M059J (cell line): Measurements from ENCODE around the gene CNTNAP2. TPM values are rescaled to one million over a fixed set of nuclear protein-coding genes. Genes with fewer than 3 reads are reported as not detected.
"Not testable (repeated sequence)": the region's sequence is repeated elsewhere in the genome, so short reads cannot be mapped to it uniquely, and the experiment has no call there.

ENCODE experiments used
- DNase-seq: peaks from one replicate; pipeline ENCODE4 v3.0.0-alpha.2; 2012; ENCODE audit warnings: low read depth
- total RNA-seq: library from RNA; depleted of rRNA; stranded (reverse); fragments of >200 nt; shearing (Covaris generic); gene quantifications from 2 replicates; pipeline ENCODE4 v1.2.3, GENCODE V29; 2014

CNTNAP2 gene
- total RNA-seq, 1 experiment from 2014 or later, result not detected

DNA sequence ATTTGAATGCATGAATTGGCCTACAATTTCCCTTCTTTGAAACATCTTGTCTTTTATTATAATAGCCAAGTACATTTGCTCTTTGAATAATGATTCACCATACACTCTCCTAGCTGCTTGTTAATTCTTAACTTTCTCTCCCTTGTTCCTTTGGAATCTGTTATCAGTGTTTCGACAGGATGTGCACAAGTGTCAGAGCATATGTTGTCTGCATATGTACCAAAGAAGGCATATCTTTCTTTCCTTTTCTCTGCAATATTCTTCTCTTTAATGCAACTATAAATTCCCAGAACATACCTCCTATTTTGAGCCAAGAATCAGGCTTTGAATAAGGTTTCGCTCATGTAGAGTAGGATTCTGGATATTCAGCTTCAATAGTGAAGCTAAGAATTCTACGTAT is 1625.7 kb downstream of the CNTNAP2 start:
- no peak for DNase-seq

DNA sequence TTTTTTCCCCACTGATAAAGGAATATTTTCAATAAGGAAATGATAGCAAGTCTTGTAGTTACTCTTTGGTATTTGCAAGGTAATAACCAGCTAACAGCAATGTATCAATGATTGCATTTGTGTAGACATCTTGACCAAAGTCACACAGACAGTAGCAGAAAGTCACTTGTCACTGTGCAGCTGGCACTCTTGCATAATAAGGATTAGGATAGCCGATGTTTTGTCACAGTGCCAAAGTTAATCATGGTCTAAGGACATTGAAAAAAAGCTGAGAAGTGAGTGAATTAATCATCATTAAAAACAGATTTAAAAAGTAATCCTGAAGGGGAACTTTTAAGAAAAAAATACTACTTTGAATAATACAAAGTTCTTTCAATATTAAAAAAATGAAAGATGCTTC is 1639.7 kb downstream of the CNTNAP2 start:
- DNase-seq, result no peak

DNA sequence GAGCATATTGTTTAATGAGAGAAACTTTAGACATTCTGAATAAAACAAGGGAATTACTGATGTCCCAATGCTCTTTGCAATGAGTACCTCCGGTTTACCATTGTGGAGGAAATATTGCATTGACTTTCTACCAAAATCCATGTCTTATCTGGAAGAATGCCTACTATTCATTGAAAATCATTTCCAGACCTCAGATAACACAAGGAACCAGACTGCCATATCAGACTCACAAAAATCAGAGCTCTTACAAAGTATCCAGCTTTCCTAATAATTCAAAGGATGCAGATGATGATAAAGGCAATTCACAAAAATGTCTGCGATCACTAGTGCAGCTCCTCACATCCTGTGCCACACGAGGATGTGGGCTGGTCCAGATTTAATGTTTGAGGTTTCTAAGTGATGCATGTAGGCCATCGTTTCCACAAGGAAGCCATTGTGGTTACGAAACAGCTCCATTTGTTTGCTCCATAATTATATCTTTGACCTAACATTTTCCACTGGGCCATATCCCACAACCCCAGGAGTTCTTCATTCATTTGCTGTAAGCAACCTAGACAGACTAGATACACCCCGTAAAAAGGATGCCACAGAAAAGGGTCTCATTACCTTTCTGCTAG is 1642.8 kb downstream of the CNTNAP2 start:
- DNase-seq, result no peak

DNA sequence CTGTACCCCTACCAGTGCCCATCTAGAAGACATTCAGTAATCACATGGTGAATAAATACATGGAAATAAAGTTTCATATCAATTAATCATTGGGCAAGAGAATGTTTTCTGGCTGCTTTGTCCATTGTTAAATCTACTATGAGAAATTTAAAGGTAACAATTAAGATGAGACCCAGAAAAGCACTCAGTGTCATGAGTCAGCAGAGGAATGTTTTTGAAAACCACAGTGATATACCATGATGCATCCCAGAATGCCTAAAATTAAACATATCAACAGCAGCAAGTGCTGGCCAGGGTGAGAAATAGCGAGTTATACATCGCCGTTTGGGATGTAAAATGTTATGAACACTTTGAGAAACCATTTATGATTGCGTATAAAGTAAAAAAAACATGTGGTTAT is 1648.7 kb downstream of the CNTNAP2 start:
- DNase-seq, result no peak

DNA sequence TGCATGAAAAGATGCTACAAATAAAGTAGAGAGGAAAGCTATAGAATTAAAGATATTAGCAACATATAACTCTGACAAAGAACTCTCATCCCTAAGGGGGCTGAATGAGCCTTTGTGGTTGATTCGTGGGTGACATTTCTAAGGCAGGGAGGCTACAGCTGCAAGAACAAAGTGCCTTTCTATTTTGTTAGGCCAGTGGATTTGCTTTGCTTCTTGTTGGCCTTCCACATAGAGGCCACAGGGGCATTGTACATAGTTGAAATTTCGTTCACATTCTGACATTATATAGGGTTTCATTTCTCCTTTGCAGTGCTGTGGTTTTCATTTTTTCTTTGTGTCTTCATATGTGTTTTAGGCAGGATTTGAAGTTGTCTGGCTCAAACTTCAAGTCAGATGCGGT is 1654.7 kb downstream of the CNTNAP2 start:
- no peak for DNase-seq

DNA sequence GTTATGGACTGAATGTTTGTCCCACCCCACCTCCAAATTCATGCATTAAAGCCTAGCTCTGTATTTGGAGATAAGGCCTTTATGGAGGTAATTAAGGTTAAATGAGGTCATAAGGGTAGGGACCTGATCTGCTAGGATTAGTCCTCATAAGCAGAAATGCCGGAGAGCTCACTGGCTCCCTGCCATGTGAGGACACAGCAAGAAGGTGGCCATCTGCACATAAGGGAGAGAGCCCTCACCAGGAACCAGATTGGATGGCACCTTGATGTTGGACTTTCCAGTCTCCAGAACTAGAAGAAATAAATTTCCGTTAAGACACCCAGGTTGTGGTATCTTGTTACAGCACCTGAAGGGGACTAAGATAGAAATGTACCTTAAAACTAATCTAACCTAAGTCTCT is 1657.9 kb downstream of the CNTNAP2 start:
- DNase-seq, result no peak

DNA sequence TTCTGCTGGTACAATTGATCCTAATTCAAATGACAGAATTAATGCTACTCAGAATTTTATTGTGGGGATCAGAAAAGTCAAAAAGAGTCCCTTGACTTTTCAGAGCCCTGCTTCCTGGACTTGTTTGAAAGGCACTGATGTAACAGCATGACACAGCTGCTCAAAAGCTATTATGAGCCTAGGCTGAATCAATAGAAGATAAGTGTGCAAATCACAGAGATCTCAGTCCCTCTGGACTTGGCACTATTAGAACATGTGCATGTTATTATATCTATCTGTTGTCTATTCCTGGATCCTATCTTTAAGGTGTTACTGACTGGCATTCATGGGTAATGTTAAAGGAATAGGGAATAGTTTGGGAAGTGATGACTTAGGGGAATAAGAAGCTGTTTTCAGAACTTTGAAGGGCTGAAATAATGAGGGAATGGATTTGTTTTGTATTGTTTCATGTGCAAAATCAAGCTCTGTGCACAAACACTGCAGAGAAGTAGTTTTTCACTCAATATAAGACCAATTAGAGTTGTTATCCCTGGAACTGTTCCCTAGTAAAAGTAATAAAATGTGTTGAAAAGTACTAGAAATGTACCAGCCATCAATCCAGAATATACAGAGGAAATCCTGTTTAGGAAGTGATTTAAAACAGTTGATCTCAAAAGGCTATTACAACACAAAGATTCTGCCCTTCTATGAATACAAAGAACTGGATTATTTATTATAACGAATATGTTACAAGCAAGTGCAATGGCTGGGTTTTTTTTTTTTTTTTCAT is 1659.1 kb downstream of the CNTNAP2 start:
- no peak for DNase-seq

DNA sequence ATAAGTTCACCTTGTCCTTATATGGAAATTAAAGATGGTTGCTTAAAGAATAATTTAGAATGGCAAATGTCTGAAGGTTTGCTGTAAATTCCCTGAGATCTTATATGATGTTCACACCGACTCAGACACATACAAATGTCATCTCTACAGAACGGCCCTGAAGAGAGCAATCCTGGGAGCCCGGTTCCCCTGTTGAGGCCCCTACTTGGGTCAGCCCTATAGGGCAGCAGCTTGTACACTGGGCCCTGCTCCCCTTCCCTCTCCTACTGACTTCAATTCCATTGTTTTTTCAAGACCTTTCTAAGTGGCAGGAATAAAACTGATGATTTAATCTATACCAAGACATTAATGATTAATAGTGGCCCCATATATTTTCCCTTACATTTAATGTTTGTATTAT is 1660.7 kb downstream of the CNTNAP2 start:
- DNase-seq, result no peak

DNA sequence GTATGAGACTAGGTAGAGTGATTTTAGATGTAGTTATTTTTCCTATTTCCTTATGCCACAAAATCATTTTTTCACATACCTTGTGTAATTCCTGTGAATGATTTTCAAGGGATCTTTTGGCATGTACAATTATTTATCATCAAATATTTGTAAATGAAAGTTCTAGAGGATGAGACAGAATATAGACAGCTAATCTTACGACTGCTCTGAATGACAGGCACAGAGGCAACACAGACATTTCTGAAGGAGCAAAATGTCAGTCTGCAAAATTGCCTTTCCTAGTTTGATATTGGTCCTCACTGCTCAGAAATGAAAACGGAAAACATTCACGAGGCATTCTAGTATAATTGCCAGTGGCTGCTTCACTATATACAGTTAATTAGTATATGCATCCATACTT is 1663.3 kb downstream of the CNTNAP2 start:
- no peak for DNase-seq

DNA sequence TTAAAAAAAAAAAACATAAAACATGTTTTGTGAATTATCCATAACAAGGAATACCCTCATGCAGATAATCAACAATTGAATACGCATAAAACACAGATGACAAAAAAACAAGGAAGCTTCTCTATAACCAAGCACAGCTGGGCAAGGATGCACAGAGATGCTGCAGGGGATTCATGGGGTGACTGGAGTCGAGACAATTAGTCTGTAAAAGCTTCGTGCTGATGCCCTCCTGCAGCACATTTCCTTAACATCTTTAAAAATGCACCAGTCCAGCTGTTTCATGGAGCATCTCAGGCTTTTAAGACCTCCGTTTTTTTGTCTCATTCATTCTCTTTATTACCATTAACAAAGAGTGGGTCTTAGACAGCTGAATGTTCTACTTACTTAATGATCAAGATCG is 1680.0 kb downstream of the CNTNAP2 start:
- no peak for DNase-seq

DNA sequence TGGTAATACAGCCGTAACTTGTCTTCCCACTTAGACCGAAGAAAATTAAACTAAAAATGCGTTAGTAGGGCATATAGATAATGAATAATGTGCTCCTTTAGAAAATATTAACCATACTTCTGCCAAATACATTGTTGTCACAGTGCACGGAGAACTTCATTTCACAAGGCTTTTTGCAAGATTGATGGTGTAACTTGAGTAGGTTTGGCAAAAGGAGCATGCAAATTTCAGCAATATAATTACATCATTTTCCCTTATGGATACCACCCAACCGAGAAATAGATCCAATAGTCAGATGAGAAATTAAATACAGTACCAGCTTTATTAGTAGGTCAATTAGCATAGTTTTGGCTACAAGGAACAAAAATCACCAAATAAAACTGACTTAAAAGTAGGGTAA is 1681.4 kb downstream of the CNTNAP2 start:
- no peak for DNase-seq

DNA sequence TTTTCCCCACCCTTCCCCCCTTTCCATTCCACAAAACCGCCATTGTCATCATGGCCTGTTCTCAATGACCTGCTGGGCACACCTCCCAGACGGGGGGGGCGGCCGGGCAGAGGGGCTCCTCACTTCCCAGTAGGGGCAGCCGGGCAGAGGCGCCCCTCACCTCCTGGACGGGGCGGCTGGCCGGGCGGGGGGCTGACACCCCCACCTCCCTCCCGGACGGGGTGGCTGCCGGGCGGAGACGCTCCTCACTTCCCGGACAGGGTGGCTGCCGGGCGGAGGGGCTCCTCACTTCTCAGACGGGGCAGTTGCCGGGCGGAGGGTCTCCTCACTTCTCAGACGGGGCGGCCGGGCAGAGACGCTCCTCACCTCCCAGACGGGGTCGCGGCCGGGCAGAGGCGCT is 1685.2 kb downstream of the CNTNAP2 start:
- not testable (repeated sequence) for DNase-seq

DNA sequence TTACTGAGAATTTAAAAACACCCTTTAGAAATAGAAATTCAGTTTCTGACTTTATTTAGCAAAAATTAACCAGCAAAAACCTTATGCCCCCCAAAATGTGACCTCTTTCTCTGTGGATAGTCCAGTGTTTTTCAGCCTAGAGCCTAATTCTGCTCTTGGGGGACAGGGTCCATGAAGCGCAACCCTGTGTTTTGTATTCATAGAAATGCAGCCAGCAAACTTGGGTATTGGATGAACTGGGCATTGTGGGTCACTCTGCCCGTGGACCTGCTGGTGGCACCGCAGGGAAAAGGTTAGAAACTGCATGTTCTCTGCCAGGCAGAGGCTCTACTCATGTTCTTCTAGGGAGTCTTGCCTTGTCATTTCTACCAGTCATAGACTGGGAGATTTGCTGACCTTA is 1686.5 kb downstream of the CNTNAP2 start:
- no peak for DNase-seq

DNA sequence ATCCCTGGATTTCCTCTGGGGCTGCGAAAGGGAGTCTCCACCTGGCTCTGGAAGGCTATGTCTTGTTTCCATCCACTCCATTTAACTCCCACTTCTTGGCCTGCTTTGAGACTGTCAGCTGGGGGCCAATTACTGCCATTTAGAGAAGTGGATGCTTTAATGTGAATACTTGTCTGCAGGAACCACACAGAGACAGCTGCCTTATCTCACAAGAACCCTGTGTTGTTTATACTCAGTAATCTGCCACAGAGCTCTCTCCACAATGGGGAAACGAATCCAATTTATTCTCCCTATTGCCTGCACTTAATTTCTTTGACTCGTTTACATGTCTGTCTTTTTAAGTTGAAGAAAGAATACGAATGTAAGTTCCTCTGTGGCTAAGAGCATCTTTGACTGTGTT is 1687.0 kb downstream of the CNTNAP2 start:
- no peak for DNase-seq

DNA sequence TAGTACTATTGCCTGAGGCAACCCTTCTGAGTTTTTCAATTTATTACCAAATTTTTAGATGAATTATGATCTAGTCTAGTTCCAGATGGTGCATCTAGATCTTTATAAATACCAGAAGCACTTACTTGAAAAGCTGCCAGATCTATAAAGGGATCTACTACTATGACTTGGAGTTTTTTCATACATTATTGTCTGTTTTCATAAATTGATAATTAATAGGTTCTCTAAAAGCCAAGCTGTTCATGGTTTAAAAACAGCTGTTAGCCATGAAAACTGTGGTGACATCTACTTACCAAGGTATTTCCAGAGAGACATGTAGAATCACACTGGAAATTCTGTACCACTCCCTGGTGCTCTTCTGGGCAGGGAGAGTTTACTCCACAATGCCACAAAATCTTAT is 1687.4 kb downstream of the CNTNAP2 start:
- no peak for DNase-seq

DNA sequence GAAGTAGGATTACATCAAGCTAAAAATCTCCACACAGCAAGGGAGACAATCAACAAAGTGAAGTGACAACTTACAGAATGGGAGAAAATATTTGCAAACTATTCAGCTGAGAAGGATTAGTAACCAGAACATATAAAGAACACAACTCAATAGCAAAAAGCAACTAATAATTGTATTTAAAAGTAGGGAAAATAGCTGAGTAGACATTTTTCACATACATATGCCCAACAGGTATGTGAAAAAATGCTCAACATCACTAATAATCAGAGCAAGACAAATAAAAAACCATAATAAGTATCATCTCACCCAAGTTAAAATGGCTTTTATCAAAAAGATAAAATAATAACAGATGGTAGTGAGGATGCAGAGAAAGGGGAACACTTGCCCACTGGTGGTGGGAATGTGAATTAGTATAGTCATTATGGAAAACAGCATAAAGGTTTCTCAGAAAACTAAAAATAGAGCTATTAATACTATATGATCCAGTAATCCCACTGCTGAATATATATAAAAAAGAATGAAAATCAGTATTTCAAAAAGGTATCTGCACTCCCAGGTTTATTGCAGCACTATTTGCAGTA is 1689.5 kb downstream of the CNTNAP2 start:
- DNase-seq, result no peak

DNA sequence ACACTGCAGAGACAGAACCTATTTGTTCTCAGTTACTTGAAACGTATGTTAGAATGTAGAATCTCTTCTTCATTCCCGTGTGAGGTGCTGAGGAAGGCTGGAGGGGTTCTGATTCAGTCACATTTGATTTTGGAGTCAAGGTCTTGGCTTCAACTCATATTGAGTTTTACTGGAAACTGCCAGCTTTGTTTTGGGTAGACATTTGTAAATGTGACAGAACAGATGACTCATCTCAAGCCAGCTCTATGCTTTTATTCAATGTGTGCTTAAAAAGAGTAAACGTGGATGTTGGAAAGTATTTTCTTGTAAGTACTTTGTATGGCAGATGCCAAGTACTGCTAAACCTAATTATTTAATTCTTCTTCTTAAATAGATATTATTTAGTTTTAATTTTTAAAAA is 1693.2 kb downstream of the CNTNAP2 start:
- no peak for DNase-seq

DNA sequence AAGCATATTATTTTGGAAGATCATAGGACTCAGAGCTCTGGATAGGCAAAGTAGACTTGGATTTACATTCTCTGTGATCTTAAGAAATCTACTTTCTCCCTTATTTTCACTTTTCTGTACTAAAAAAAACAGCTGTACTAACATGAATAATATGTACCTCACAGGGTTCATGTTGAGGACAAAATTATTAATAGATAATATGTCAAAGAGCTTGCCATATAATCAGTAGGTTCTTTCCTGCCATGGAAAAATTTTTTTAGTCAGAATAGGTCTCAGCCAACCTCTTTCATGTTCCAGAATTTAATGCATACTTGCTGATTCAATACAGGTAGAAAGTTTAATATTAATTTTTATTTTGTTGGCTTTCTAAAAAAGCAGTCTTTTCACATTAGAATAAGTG is 1693.7 kb downstream of the CNTNAP2 start:
- DNase-seq, result no peak

DNA sequence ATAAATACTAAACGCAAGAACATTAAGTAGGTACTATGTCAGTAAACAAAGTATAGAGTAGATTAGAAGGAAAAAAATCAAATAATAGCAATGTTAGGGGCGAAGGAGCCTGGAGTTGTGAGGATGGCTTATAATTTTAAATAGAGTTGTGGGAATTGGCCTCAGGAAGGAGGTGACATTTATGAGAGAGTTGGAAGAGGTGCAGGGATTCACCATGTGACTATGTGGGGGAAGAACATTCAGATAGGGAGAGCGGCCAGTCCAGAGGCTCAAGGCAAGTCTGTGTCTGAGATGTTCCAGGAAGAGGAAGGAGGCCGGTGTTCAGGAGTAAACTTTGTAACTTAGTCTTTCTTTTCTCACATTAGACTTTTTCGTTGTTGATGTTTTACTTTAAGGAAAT is 1695.3 kb downstream of the CNTNAP2 start:
- DNase-seq, result no peak

DNA sequence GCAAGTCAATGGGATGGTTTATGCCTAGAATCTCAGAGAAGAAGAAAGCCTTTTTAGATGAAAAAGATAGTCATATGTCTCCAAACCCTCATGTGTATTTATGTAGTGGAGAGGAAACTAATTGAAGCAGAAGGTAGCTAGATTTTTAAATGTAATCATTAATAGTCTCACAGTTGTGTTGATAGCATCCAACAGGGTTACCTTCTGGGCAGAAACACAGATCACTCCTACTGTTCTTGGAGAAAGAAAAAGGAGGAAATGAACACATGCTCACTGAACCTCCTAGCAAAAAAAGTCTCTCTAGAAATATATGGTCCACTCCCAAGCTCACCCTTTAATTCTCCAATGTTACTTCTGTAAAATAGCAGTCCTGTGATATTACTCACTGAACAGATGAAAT is 1696.7 kb downstream of the CNTNAP2 start:
- no peak for DNase-seq

DNA sequence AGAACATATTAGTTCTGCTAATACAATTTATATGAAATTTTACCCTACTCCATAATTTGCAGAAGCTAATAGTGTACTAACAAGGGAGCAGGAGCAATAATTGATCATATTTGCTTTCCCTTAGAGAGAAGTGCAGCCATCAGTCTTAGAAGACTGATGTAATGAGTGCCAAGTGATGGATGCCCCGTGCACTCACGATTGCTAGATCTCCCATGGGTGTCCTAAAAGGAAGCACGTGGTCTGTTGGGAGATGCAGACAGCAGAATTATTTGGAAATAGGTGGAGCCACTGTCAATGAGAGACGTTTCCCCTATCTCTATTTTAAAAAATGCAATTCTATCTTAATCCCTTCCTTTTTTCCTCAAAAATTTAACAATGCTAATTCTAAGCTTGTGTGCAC is 1701.7 kb downstream of the CNTNAP2 start:
- no peak for DNase-seq

DNA sequence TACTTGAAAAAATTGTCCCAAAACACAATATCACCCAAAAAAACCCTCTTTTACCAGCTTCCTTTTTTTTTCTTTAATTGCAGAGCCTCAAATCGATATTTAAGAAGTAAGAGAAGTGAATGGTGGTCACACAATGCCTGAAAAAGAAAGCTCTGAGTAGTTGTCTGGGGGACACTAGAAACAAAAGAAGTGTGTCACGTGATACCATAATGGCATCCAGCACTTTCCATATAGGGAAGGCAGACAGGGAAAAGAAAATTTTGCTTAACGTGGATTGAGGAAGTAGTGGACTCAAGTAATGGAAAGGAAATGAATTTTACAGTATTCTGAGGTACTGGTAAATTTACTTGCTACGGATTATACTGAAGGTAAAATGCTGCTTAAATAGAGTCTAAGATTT is 1708.1 kb downstream of the CNTNAP2 start:
- no peak for DNase-seq

DNA sequence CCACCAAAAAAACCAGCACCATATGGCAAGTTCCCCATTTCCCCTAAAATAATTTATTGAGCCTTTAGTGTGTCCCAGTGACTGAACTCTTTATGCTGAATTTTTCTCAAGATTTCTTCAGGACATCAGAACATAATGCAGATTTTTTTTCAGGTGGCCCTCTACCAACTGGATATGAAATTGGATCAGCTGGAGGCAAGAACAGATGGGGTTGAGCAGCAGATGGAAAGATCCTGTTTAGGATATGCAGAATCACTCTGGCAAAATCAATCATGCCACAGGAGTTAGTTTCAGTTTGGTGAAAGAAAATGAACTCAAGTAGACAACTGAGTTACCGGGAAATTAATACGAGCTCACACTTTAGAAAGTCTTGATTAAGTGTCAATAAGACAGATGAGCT is 1712.4 kb downstream of the CNTNAP2 start:
- no peak for DNase-seq
